Measurements from ENCODE around the gene LRRC8A.
"Not testable (repeated sequence)": the region's sequence is repeated elsewhere in the genome, so short reads cannot be mapped to it uniquely, and the experiment has no call there.

Gene LRRC8A

DNA sequence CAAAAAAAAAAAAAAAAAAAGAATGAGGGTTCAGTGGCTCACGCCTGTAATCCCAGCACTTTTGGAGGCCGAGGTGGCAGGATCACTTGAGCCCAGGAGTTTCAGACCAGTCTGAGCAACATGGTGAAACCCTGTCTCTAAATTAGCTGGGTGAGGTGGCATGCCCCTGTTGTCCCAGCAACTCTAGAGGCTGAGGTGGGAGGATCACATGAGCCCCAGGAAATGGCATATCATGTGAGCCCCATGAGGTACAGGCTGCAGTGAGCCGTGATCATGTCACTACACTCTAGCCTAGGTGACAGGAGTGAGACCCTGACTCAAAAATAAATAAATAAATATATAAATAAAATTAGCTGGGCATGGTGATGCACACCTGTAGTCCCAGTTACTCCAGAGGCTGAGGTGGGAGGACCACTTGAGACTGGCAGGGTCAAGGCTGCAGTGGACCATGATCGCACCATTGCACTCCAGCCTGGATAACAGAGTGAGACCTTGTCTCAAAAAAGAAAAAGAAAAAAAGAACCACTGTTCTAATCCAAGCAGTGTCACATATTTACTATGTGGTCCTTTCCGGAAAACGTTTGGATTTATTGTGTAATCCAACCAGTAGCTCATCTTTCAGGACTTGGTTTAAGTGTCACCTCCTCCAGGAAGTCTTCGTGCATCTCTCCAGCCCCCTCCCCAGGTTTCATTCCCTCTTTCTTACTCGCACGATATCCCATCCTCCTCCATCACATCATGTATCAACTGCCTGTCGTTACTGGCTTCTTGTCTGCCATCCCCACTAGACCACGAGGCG is 40.0 kb upstream of the LRRC8A start:
- Histone ChIP-seq H3F3A (ENCODE audit: low read depth) (no peaks in the 10 kb centered on the region), H3K9me2 (replicated peaks; ENCODE audit: low read depth, low read length) (no peaks in the 10 kb centered on the region)

DNA sequence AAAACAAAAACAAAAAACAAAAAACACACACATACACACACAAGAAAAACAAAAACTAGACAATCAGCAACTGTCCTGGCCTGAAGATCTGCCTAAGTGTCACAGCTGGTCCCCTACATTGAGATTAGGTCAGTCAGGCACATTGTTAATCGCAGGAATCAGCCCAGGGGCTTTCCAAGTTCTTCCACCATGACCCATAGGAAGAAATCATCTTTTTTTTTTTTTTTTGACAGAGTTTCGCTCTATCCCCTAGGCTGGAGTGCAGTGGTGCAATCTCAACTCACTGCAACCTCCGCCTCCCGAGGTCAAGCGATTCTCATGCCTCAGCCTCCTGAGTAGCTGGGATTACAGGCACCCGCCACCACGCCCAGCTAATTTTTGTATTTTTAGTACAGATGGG is 38.8 kb upstream of the LRRC8A start:
- H4K20me1 ChIP-seq (ENCODE audit: insufficient read depth, low read length, poor library complexity, severe bottlenecking); H3K9ac ChIP-seq (ENCODE audit: low read depth, low read length, poor library complexity, severe bottlenecking); H3K79me2 ChIP-seq (ENCODE audit: insufficient read depth, low read length); H3F3A ChIP-seq (ENCODE audit: low read depth); H3K27me3 ChIP-seq (ENCODE audit: insufficient read depth, low read length, poor library complexity, severe bottlenecking); H3K36me3 ChIP-seq (ENCODE audit: insufficient read depth, low read length); H3K4me2 ChIP-seq (ENCODE audit: low read depth, low read length, poor library complexity, severe bottlenecking); H3K4me1 ChIP-seq (ENCODE audit: insufficient read depth, low read length, poor library complexity, severe bottlenecking); H3K9me3 ChIP-seq (ENCODE audit: insufficient read depth, low read depth, low read length); H2AFZ ChIP-seq (ENCODE audit: low read length); H3K9me2 ChIP-seq (replicated peaks; ENCODE audit: low read depth, low read length); H3K4me3 ChIP-seq (ENCODE audit: low read length, poor library complexity, severe bottlenecking): not testable (repeated sequence)

More for the DNA sequence above, 40.0 kb upstream of the LRRC8A start:
- H3K4me3 ChIP-seq (ENCODE audit: low read length, poor library complexity, severe bottlenecking), result no peak overlapping the region
- no peaks in the 10 kb centered on the region for H3K27me3 ChIP-seq (ENCODE audit: insufficient read depth, low read length, poor library complexity, severe bottlenecking)
- H3K4me1 ChIP-seq (ENCODE audit: insufficient read depth, low read length, poor library complexity, severe bottlenecking), result no peaks in the 10 kb centered on the region
- TF ChIP-seq EZH2phosphoT487 (IDR thresholded peaks at IDR 0.05; ENCODE audit: borderline replicate concordance), result no peak
- TF ChIP-seq, protein P1, sequence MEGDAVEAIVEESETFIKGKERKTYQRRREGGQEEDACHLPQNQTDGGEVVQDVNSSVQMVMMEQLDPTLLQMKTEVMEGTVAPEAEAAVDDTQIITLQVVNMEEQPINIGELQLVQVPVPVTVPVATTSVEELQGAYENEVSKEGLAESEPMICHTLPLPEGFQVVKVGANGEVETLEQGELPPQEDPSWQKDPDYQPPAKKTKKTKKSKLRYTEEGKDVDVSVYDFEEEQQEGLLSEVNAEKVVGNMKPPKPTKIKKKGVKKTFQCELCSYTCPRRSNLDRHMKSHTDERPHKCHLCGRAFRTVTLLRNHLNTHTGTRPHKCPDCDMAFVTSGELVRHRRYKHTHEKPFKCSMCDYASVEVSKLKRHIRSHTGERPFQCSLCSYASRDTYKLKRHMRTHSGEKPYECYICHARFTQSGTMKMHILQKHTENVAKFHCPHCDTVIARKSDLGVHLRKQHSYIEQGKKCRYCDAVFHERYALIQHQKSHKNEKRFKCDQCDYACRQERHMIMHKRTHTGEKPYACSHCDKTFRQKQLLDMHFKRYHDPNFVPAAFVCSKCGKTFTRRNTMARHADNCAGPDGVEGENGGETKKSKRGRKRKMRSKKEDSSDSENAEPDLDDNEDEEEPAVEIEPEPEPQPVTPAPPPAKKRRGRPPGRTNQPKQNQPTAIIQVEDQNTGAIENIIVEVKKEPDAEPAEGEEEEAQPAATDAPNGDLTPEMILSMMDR (conservative IDR thresholded peaks at IDR 0.05; ENCODE audit: low read length), result no peak
- no peak overlapping the region for H3K9ac ChIP-seq (ENCODE audit: low read depth, low read length, poor library complexity, severe bottlenecking)
- no peaks in the 10 kb centered on the region for H4K20me1 ChIP-seq (ENCODE audit: insufficient read depth, low read length, poor library complexity, severe bottlenecking)
- no peak overlapping the region for H2AFZ ChIP-seq (ENCODE audit: low read length)
- no peaks in the 10 kb centered on the region for H3K9me3 ChIP-seq (ENCODE audit: insufficient read depth, low read depth, low read length)
- H3K4me2 ChIP-seq (ENCODE audit: low read depth, low read length, poor library complexity, severe bottlenecking), result no peak overlapping the region
- H3K36me3 ChIP-seq (ENCODE audit: insufficient read depth, low read length), result no peaks in the 10 kb centered on the region
- no peaks in the 10 kb centered on the region for H3K79me2 ChIP-seq (ENCODE audit: insufficient read depth, low read length)

DNA sequence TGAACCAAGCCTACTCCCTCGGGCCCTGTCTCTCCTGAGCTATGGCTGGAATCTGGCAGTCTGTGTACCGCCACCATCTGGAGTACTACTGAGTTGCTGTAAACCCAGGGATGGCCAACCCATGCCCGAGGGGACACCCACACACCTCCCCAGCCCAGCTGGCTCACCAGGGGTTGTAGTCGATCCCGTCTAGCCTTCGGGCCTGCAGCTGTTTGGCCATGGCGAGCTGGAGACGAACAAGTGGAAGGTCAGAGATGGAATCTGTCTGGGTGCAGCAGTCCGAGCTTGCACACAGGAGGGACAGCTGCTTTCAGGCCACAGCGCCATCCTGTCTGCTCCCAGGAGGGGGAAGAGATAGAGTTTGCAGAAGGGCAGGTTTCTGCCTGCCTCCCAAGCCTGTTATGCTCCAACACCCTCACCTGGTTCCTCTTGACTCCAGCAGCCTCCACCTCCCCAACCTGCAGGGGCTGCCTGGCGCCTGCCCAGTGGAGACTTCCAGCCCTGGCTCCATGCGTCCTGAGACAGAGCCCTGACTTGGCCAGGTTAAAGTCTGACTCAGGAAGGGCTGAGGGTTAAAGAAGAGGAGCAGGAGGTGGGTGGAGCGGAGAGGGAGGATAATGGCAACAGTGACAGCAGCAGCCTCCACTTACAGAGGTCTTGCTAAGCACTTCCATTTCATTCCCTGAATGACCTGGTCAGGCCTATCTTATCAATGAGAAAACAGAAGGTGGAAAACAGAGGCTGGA is 36.6 kb upstream of the LRRC8A start:
- TF ChIP-seq, protein P1 (conservative IDR thresholded peaks at IDR 0.05; ENCODE audit: low read length), result no peak
- no peak for TF ChIP-seq EZH2phosphoT487 (IDR thresholded peaks at IDR 0.05; ENCODE audit: borderline replicate concordance)
- no peaks in the 10 kb centered on the region for H3K27me3 ChIP-seq (ENCODE audit: insufficient read depth, low read length, poor library complexity, severe bottlenecking)
- no peaks in the 10 kb centered on the region for H3K4me1 ChIP-seq (ENCODE audit: insufficient read depth, low read length, poor library complexity, severe bottlenecking)
- no peaks in the 10 kb centered on the region for H3K9me2 ChIP-seq (replicated peaks; ENCODE audit: low read depth, low read length)
- H3K9me3 ChIP-seq (ENCODE audit: insufficient read depth, low read depth, low read length), result no peaks in the 10 kb centered on the region
- no peaks in the 10 kb centered on the region for H3K36me3 ChIP-seq (ENCODE audit: insufficient read depth, low read length)
- H3K4me2 ChIP-seq (ENCODE audit: low read depth, low read length, poor library complexity, severe bottlenecking), result no peak overlapping the region
- no peak overlapping the region for H3K9ac ChIP-seq (ENCODE audit: low read depth, low read length, poor library complexity, severe bottlenecking)
- H3F3A ChIP-seq (ENCODE audit: low read depth), result no peaks in the 10 kb centered on the region
- H2AFZ ChIP-seq (ENCODE audit: low read length), result no peak overlapping the region
- no peak overlapping the region for H3K4me3 ChIP-seq (ENCODE audit: low read length, poor library complexity, severe bottlenecking)
- no peaks in the 10 kb centered on the region for H3K79me2 ChIP-seq (ENCODE audit: insufficient read depth, low read length)
- no peaks in the 10 kb centered on the region for H4K20me1 ChIP-seq (ENCODE audit: insufficient read depth, low read length, poor library complexity, severe bottlenecking)
